LNCaP clone FGC (cell line): ENCODE measurements around the gene GNAO1.

Experiments
- DNase-seq: peaks from one replicate; pipeline ENCODE4 v3.0.0-alpha.2; 2011; ENCODE audit warnings: low read depth
- H3K4me3 ChIP-seq: 2 replicates; pipeline ENCODE4 v1.5.1; 2011; ENCODE audit warnings: mild to moderate bottlenecking, low read depth, low read length, control low read depth
- CTCF ChIP-seq: IDR thresholded peaks from 2 replicates; pipeline ENCODE4 v1.5.1; 2012; ENCODE audit warnings: mild to moderate bottlenecking; ENCODE audit not compliant: control insufficient read depth, insufficient read depth; ENCODE audit errors: extremely low read depth

GNAO1 gene

DNA sequence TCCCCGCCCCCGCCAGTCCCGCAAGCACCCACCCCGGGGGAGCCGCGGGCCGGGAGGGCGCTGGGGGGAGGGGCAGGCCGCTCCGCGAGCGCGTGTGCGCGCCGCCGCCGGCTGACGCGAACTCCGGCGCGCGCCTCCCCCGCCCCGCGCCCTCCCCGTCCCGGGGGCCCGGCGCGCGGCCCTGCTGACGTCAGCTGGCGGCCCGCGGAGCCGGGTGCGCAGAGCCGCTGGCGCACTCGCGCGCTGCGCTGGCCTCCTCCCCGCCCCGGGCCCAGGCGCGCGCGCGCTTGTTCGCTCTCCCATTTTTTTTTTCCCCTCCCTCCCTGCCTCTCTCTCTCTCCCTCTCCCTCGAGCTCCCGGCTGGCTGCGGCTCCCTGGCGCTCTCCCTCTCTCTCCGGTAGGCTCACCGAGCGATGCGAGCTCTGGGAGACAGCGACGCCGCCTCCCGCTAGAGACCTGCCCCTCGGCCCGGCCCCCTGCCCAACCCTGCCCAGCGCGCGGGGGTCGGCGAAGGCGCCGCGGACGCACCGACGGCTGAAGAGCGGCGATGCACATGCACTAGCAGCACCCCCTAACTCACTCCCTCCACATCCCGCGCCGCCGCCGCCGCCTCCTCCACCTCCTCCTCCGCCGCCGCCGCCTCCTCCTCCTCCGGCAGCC, at the start of gene GNAO1:
GNAO1 (plus strand) TSS at position 334 of the 660 bp plus-strand sequence. CDS start 747 bp downstream, outside the sequence.
- H3K4me3 ChIP-seq = peak within 1 kb of the TSS; percentile 49
- TF ChIP-seq CTCF = no peak
- peak; percentile 10 for DNase-seq

- H3K4me3 ChIP-seq = no peak overlapping the region
- DNase-seq = no peak
- TF ChIP-seq CTCF = no peak
Observed at GRCh38 chr16:56143666-56144065, 47.6 kb upstream of the GNAO1 start.

DNA sequence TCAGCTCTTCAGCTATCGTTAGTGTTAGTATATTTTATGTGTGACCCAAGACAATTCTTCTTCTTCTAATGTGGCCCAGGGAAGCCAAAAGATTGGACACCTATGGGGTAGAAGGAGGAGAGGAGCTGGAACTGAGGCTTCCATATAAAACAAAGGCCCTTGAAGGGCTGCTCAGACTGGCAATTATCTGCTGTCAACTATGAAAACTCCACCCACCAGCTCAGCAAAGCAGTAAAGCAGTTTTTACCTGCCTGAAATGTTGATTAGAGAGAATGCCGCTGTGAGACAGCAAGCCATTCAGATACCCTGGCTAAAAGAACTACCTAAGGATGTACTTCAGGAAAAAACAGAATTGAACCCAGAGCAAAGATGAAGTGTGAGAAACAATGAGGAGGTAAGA, 45.9 kb upstream of the GNAO1 start:
- DNase-seq = no peak

GRCh38 chr16:56151621-56152020, 39.7 kb upstream of the GNAO1 start:
- no peak overlapping the region for H3K4me3 ChIP-seq
- DNase-seq = no peak
- TF ChIP-seq CTCF = no peak

More for the DNA sequence above, 45.9 kb upstream of the GNAO1 start:
- TF ChIP-seq CTCF = no peak
- H3K4me3 ChIP-seq = no peak overlapping the region

DNA sequence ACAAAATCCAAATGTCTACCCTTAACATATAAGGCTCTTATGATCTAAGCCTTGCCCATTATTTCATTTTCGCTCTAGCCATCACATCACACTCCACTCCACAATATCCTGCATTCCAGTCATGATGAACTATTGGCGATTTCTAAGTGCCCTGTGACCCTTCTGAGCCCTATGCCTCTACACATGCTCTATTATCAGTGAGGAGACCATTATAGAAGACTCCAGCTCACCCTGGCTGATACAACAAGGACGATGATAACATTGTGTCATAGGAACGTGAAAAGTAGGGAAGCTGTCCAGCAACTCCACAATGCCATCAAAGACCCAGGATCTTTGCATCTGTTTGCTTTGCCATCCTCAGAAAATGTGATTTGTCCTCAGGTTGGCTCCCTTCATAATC, 29.6 kb upstream of the GNAO1 start:
- no peak for TF ChIP-seq CTCF
- no peak overlapping the region for H3K4me3 ChIP-seq
- DNase-seq = no peak

- no peak for TF ChIP-seq CTCF
- DNase-seq = no peak
- H3K4me3 ChIP-seq = no peak overlapping the region
Observed at GRCh38 chr16:56163089-56163488, 28.2 kb upstream of the GNAO1 start.

- TF ChIP-seq CTCF = no peak
- no peak for DNase-seq
Observed at GRCh38 chr16:56163938-56164337, 27.4 kb upstream of the GNAO1 start.

More at GRCh38 chr16:56163938-56164337, 27.4 kb upstream of the GNAO1 start:
- H3K4me3 ChIP-seq = no peak overlapping the region
